NOMO-1 (cell line): Measurements from ENCODE around the gene NAP1L1.
"Not testable (repeated sequence)": the region's sequence is repeated elsewhere in the genome, so short reads cannot be mapped to it uniquely, and the experiment has no call there.

ENCODE experiments used
- DNase-seq, 2 experiments: peaks; one replicate each; lab custom pipeline; 2025; ENCODE audit not compliant: unreplicated experiment in 2 of 2; lab: John Stamatoyannopoulos, UW

Gene NAP1L1

GRCh38 chr12:75994069-75994740 is 90.3 kb downstream of the NAP1L1 start:
- DNase-seq = no peak

- no peak for DNase-seq
Observed at GRCh38 chr12:75991753-75992152, 92.7 kb downstream of the NAP1L1 start.

GRCh38 chr12:75990189-75990912 is 94.1 kb downstream of the NAP1L1 start:
- DNase-seq = no peak

- not testable (repeated sequence) for DNase-seq
Observed at GRCh38 chr12:75987709-75988108, 96.8 kb downstream of the NAP1L1 start.
